H9 (cell line): Measurements from ENCODE around the gene MGST2. TPM values are rescaled to one million over a fixed set of nuclear protein-coding genes. Genes with fewer than 3 reads are reported as not detected.

Experiments used
- DNase-seq: peaks from one replicate; pipeline ENCODE4 v3.0.0-alpha.2; 2017
- H2AFZ ChIP-seq: one replicate; pipeline ENCODE4 v1.6.1; 2013; ENCODE audit warnings: mild to moderate bottlenecking, low read length, control low read depth, moderate library complexity
- H2AK5ac ChIP-seq: 2 replicates; pipeline ENCODE4 v1.6.1; 2013; ENCODE audit warnings: low read length, control low read depth, mixed read lengths; ENCODE audit not compliant: insufficient read length
- H2BK120ac ChIP-seq: one replicate; pipeline ENCODE4 v1.6.1; 2013; ENCODE audit warnings: low read depth, mild to moderate bottlenecking, low read length, control low read depth, inconsistent platforms; ENCODE audit not compliant: poor library complexity, severe bottlenecking
- H2BK12ac ChIP-seq: 2 replicates; pipeline ENCODE4 v1.6.1; 2013; ENCODE audit warnings: low read length, control low read depth, mixed read lengths, low read depth; ENCODE audit not compliant: insufficient read length
- H2BK15ac ChIP-seq: 2 replicates; pipeline ENCODE4 v1.6.1; 2013; ENCODE audit warnings: low read depth, low read length, control low read depth
- H2BK20ac ChIP-seq: one replicate; pipeline ENCODE4 v1.6.1; 2013; ENCODE audit warnings: low read depth, mild to moderate bottlenecking, low read length, control low read depth, inconsistent platforms; ENCODE audit not compliant: poor library complexity, severe bottlenecking
- H2BK5ac ChIP-seq: 2 replicates; pipeline ENCODE4 v1.6.1; 2013; ENCODE audit warnings: low read length, control low read depth, mixed read lengths; ENCODE audit not compliant: insufficient read length
- H3K14ac ChIP-seq: 2 replicates; pipeline ENCODE4 v1.6.1; 2013; ENCODE audit warnings: low read length, control low read depth; ENCODE audit not compliant: insufficient read depth
- H3K18ac ChIP-seq: 2 replicates; pipeline ENCODE4 v1.6.1; 2013; ENCODE audit warnings: low read depth, mild to moderate bottlenecking, mixed read lengths, low read length, control low read depth; ENCODE audit not compliant: insufficient read length
- H3K23ac ChIP-seq: 2 replicates; pipeline ENCODE4 v1.6.1; 2013; ENCODE audit warnings: low read length, control low read depth, mixed read lengths, low read depth; ENCODE audit not compliant: insufficient read length
- H3K23me2 ChIP-seq: 2 replicates; pipeline ENCODE4 v1.6.1; 2013; ENCODE audit warnings: low read depth, mild to moderate bottlenecking, mixed read lengths, low read length, control low read depth; ENCODE audit not compliant: insufficient read length, poor library complexity, severe bottlenecking
- H3K27ac ChIP-seq: 2 replicates; pipeline ENCODE4 v1.5.1; 2013; ENCODE audit warnings: low read length, control low read depth, mixed read lengths, low read depth; ENCODE audit not compliant: insufficient read length
- H3K27me3 ChIP-seq: 2 replicates; pipeline ENCODE4 v1.6.1; 2013; ENCODE audit warnings: low read length, control low read depth, inconsistent platforms; ENCODE audit not compliant: insufficient read depth
- H3K4ac ChIP-seq: 2 replicates; pipeline ENCODE4 v1.6.1; 2013; ENCODE audit warnings: low read depth, mild to moderate bottlenecking, control low read depth, inconsistent platforms, low read length, moderate library complexity
- H3K4me1 ChIP-seq: 2 replicates; pipeline ENCODE4 v1.6.1; 2013; ENCODE audit warnings: low read length, control low read depth, inconsistent platforms; ENCODE audit not compliant: insufficient read depth
- H3K4me2 ChIP-seq: 2 replicates; pipeline ENCODE4 v1.6.1; 2013; ENCODE audit warnings: low read length, control low read depth, mixed read lengths; ENCODE audit not compliant: insufficient read length, insufficient read depth
- H3K56ac ChIP-seq: 2 replicates; pipeline ENCODE4 v1.6.1; 2013; ENCODE audit warnings: low read depth, mild to moderate bottlenecking, mixed read lengths, low read length, control low read depth; ENCODE audit not compliant: insufficient read length
- H3K79me1 ChIP-seq: 2 replicates; pipeline ENCODE4 v1.6.1; 2013; ENCODE audit warnings: low read depth, mild to moderate bottlenecking, moderate library complexity, low read length, control low read depth, inconsistent platforms; ENCODE audit not compliant: insufficient read depth, poor library complexity, severe bottlenecking
- H3K79me2 ChIP-seq: 2 replicates; pipeline ENCODE4 v1.6.1; 2013; ENCODE audit warnings: low read length, control low read depth, inconsistent platforms; ENCODE audit not compliant: insufficient read depth
- H3K9ac ChIP-seq: 2 replicates; pipeline ENCODE4 v1.6.1; 2013; ENCODE audit warnings: low read length, control low read depth, mixed read lengths; ENCODE audit not compliant: insufficient read length; ENCODE audit errors: extremely low read depth
- H3K9me3 ChIP-seq: one replicate; pipeline ENCODE4 v1.6.1; 2013; ENCODE audit warnings: low read depth, low read length, inconsistent platforms; ENCODE audit not compliant: control insufficient read depth
- H3T11ph ChIP-seq: one replicate; pipeline ENCODE4 v1.6.1; 2013; ENCODE audit warnings: mild to moderate bottlenecking, low read length, control low read depth, inconsistent platforms
- H4K20me1 ChIP-seq: one replicate; pipeline ENCODE4 v1.6.1; 2013; ENCODE audit not compliant: control insufficient read depth, insufficient read length, insufficient read depth
- H4K5ac ChIP-seq: 2 replicates; pipeline ENCODE4 v1.6.1; 2013; ENCODE audit warnings: low read depth, mild to moderate bottlenecking, mixed read lengths, low read length, control low read depth; ENCODE audit not compliant: insufficient read length
- H4K8ac ChIP-seq: replicated peaks from 2 replicates; pipeline ENCODE4 v1.6.1; 2013; ENCODE audit warnings: low read length, control low read depth, mixed read lengths, low read depth; ENCODE audit not compliant: insufficient read length
- H4K91ac ChIP-seq: 2 replicates; pipeline ENCODE4 v1.6.1; 2013; ENCODE audit warnings: low read depth, mild to moderate bottlenecking, moderate library complexity, mixed read lengths, low read length, control low read depth; ENCODE audit not compliant: insufficient read length
- H3K27ac Mint-ChIP-seq, 3 experiments: 2 replicates in 2 of 3; 3 replicates in 1 of 3; pipeline ENCODE4 v1.8.0; 2020 to 2021; ENCODE audit warnings: mixed read lengths in 3 of 3, mild to moderate bottlenecking in 1 of 3, moderate library complexity in 1 of 3
- H3K27me3 Mint-ChIP-seq: 2 replicates; pipeline ENCODE4 v1.8.0; 2021; ENCODE audit warnings: low read depth, mild to moderate bottlenecking, moderate library complexity, mixed read lengths
- H3K36me3 Mint-ChIP-seq, 3 experiments: 2 replicates in 2 of 3; 3 replicates in 1 of 3; pipeline ENCODE4 v1.8.0; 2020 to 2021; ENCODE audit warnings: low read depth in 3 of 3, mixed read lengths in 3 of 3; ENCODE audit not compliant: insufficient read depth in 1 of 3
- H3K4me1 Mint-ChIP-seq, 2 experiments: 2 replicates each; pipeline ENCODE4 v1.8.0; 2020; ENCODE audit warnings: mixed read lengths in 2 of 2
- H3K4me3 Mint-ChIP-seq, 2 experiments: 2 replicates in 1 of 2; 3 replicates in 1 of 2; pipeline ENCODE4 v1.8.0; 2020 to 2021; ENCODE audit warnings: mild to moderate bottlenecking in 2 of 2, mixed read lengths in 2 of 2, moderate library complexity in 1 of 2
- H3K9me3 Mint-ChIP-seq, 2 experiments: 2 replicates in 1 of 2; 3 replicates in 1 of 2; pipeline ENCODE4 v1.8.0; 2020; ENCODE audit warnings: mild to moderate bottlenecking in 2 of 2, mixed read lengths in 2 of 2, moderate library complexity in 1 of 2
- CTCF ChIP-seq: fragments of 200-600 bp; sonication (generic); conservative IDR thresholded peaks from 3 replicates; pipeline ENCODE4 v1.8.0; 2021; ENCODE audit warnings: antibody characterized with exemption, mild to moderate bottlenecking
- WGBS: extraction: QIAGEN DNeasy Blood & Tissue Kit; methylation state at CpG from one replicate; pipeline ENCODE4 v1.1.7; 2013; ENCODE audit warnings: missing lambda C conversion rate, low lambda C conversion rate, mixed read lengths; ENCODE audit not compliant: insufficient read length; ENCODE audit errors: extremely low coverage; 5-methylcytosine and 5-hydroxymethylcytosine counted together
- total RNA-seq: library from RNA; stranded (reverse); gene quantifications from 2 replicates; pipeline ENCODE4 v1.2.1, GENCODE V29; 2021

MGST2 gene
- total RNA-seq, 1 experiment from 2014 or later = 6.4 TPM

- Histone ChIP-seq H3K9me3 (no peaks in the 10 kb centered on the region), H3K18ac (no peak overlapping the region), H2AFZ (no peak overlapping the region), H3K56ac (no peak overlapping the region), H2BK20ac (no peak overlapping the region), H4K8ac (no peak overlapping the region), H3K14ac (no peak overlapping the region), H3K9ac (no peak overlapping the region), H3K27me3 (no peaks in the 10 kb centered on the region), H3K23ac (no peak overlapping the region), H2BK5ac (no peak overlapping the region), H3T11ph (no peak overlapping the region), H2BK120ac (no peak overlapping the region), H4K5ac (no peak overlapping the region), H3K4me1 (peaks cover 3% of the 10 kb centered on the region; the same call in 1 of the 2 replicates), H3K27ac (no peak overlapping the region), H4K91ac (no peak overlapping the region), H3K4ac (no peak overlapping the region), H3K79me2 (no peaks in the 10 kb centered on the region), H3K79me1 (no peaks in the 10 kb centered on the region), H3K4me2 (no peak overlapping the region), H2BK15ac (no peak overlapping the region), H2BK12ac (no peak overlapping the region), H3K23me2 (peaks cover 8% of the 10 kb centered on the region), H2AK5ac (no peak overlapping the region), H4K20me1 (no peaks in the 10 kb centered on the region)
- peaks cover 3% of the 10 kb centered on the region for H3K27me3 Mint-ChIP-seq
- peaks cover 5% of the 10 kb centered on the region in 2 experiments; a peak in 3 of 5 replicates for H3K9me3 Mint-ChIP-seq
- H3K4me1 Mint-ChIP-seq = peaks cover 50 to 61% of the 10 kb centered on the region in 2 experiments
- no CpG with 5 or more reads among the region's 4 CpGs for WGBS
- peaks cover 0 to 6% (median 4%) of the 10 kb centered on the region in 3 experiments; a peak in 4 of 7 replicates for H3K36me3 Mint-ChIP-seq
- peak overlapping the region in 1 of 3 experiments; percentile 2; a peak in 1 of 7 replicates for H3K27ac Mint-ChIP-seq
- no peak for DNase-seq
- TF ChIP-seq CTCF = no peak
- H3K4me3 Mint-ChIP-seq = no peak overlapping the region
These were observed 3.1 kb downstream of the MGST2 start for GRCh38 chr4:139668658-139669201.
